ENCODE data around the gene RARA.

- TF ChIP-seq CTCF (IDR thresholded peaks at IDR 0.05; ENCODE audit: borderline replicate concordance, extremely low read depth, low read length, poor library complexity, severe bottlenecking): no peak
- TF ChIP-seq EZH2 (IDR thresholded peaks at IDR 0.05; ENCODE audit: borderline replicate concordance, low read depth, low read length, severe bottlenecking): no peak
Measured at GRCh38 chr17:40310882-40311391, 2.0 kb downstream of the RARA start.
